HEK293 (cell line): ENCODE results near the gene SMPX.

Source experiments
- CTCF ChIA-PET: fragments of 350-600 bp; formaldehyde crosslinking; extraction: SDS; loops from one replicate; lab custom pipeline; 2021; ENCODE audit warnings: antibody characterized with exemption; lab: Yijun Ruan, JAX
- POLR2A ChIA-PET: fragments of 300-600 bp; formaldehyde crosslinking; extraction: SDS; loops from one replicate; lab custom pipeline; 2020; ENCODE audit warnings: antibody characterized with exemption, inconsistent platforms; lab: Yijun Ruan, JAX
- H3K27ac ChIP-seq: fragments of 200-500 bp; sonication (Bioruptor generic); 2 replicates; pipeline ENCODE4 v1.5.1; 2014; ENCODE audit warnings: low read depth, low read length, control low read depth, inconsistent platforms; ENCODE audit errors: extremely low read depth
- H3K36me3 ChIP-seq, 2 experiments: fragments of 200-500 bp in 1 of 2; sonication (Bioruptor generic) in 1 of 2; 1 replicate in 1 of 2; 2 replicates in 1 of 2; pipeline ENCODE4 v1.5.1; 2014 to 2017; ENCODE audit warnings: inconsistent platforms in 2 of 2, low read length in 2 of 2; ENCODE audit not compliant: control insufficient read depth in 2 of 2, insufficient read depth in 1 of 2
- H3K4me1 ChIP-seq: fragments of 200-500 bp; sonication (Bioruptor generic); 2 replicates; pipeline ENCODE4 v1.5.1; 2014; ENCODE audit warnings: mild to moderate bottlenecking, low read length, inconsistent platforms; ENCODE audit not compliant: control insufficient read depth, insufficient read depth
- H3K4me3 ChIP-seq: 2 replicates; pipeline ENCODE4 v1.5.1; 2011; ENCODE audit warnings: low read depth, mild to moderate bottlenecking, control low read depth, low read length, moderate library complexity
- H3K9me3 ChIP-seq: fragments of 200-500 bp; sonication (Bioruptor generic); 2 replicates; pipeline ENCODE4 v1.5.1; 2014; ENCODE audit warnings: low read depth, low read length, inconsistent platforms; ENCODE audit not compliant: control insufficient read depth, insufficient read depth
- BCL11A ChIP-seq: fragments of 450-650 bp; formaldehyde crosslinking; IDR thresholded peaks from 2 replicates; pipeline ENCODE4 v1.5.1; 2016; ENCODE audit warnings: low read depth, missing biosample characterization, missing genetic modification characterization
- HOXC10 ChIP-seq: sonication (generic); formaldehyde crosslinking; IDR thresholded peaks from 2 replicates; pipeline ENCODE4 v1.8.1; 2023; ENCODE audit warnings: mild to moderate bottlenecking, missing genetic modification reagents
- KLF9 ChIP-seq: fragments of 450-650 bp; formaldehyde crosslinking; IDR thresholded peaks from 2 replicates; pipeline ENCODE4 v1.5.1; 2016; ENCODE audit warnings: missing biosample characterization, missing genetic modification characterization, low read depth
- PATZ1 ChIP-seq: fragments of 450-650 bp; formaldehyde crosslinking; IDR thresholded peaks from 2 replicates; pipeline ENCODE4 v1.5.1; 2016; ENCODE audit warnings: missing biosample characterization, missing genetic modification characterization
- REST ChIP-seq: fragments of 450-650 bp; formaldehyde crosslinking; IDR thresholded peaks from 2 replicates; pipeline ENCODE4 v1.5.1; 2016; ENCODE audit warnings: missing biosample characterization, missing genetic modification characterization
- SETDB1 ChIP-seq: IDR thresholded peaks from one replicate; pipeline ENCODE4 v1.6.1; 2017; ENCODE audit warnings: mild to moderate bottlenecking, low read length, moderate library complexity, mixed read lengths; ENCODE audit not compliant: insufficient read length
- SP3 ChIP-seq: fragments of 450-650 bp; formaldehyde crosslinking; IDR thresholded peaks from 2 replicates; pipeline ENCODE4 v1.5.1; 2016; ENCODE audit warnings: missing biosample characterization, missing genetic modification characterization
- ZBTB44 ChIP-seq: fragments of 450-650 bp; IDR thresholded peaks from 2 replicates; pipeline ENCODE4 v1.5.1; 2018; ENCODE audit warnings: missing biosample characterization, mild to moderate bottlenecking, missing genetic modification characterization
- ZBTB48 ChIP-seq: fragments of 450-650 bp; formaldehyde crosslinking; IDR thresholded peaks from 2 replicates; pipeline ENCODE4 v1.5.1; 2016; ENCODE audit warnings: missing biosample characterization, missing genetic modification characterization
- ZNF157 ChIP-seq: fragments of 450-650 bp; formaldehyde crosslinking; IDR thresholded peaks from 2 replicates; pipeline ENCODE4 v1.5.1; 2016; ENCODE audit warnings: missing biosample characterization, missing genetic modification characterization
- ZNF175 ChIP-seq: fragments of 450-650 bp; formaldehyde crosslinking; IDR thresholded peaks from 2 replicates; pipeline ENCODE4 v1.5.1; 2016; ENCODE audit warnings: missing biosample characterization, missing genetic modification characterization
- ZNF211 ChIP-seq: fragments of 450-650 bp; formaldehyde crosslinking; IDR thresholded peaks from 2 replicates; pipeline ENCODE4 v1.5.1; 2016; ENCODE audit warnings: low read depth, missing biosample characterization, missing genetic modification characterization
- ZNF221 ChIP-seq: fragments of 450-650 bp; formaldehyde crosslinking; IDR thresholded peaks from 2 replicates; pipeline ENCODE4 v1.5.1; 2017; ENCODE audit warnings: missing biosample characterization, missing genetic modification characterization, borderline replicate concordance
- ZNF266 ChIP-seq: fragments of 450-650 bp; formaldehyde crosslinking; IDR thresholded peaks from 2 replicates; pipeline ENCODE4 v1.5.1; 2016; ENCODE audit warnings: missing biosample characterization, missing genetic modification characterization, low read depth
- ZNF302 ChIP-seq: fragments of 450-650 bp; formaldehyde crosslinking; IDR thresholded peaks from 2 replicates; pipeline ENCODE4 v1.5.1; 2016; ENCODE audit warnings: missing biosample characterization, missing genetic modification characterization, low read depth
- ZNF366 ChIP-seq: fragments of 450-650 bp; formaldehyde crosslinking; conservative IDR thresholded peaks from 2 replicates; pipeline ENCODE4 v1.5.1; 2016; ENCODE audit warnings: missing biosample characterization, missing genetic modification characterization
- ZNF513 ChIP-seq: fragments of 450-650 bp; IDR thresholded peaks from 2 replicates; pipeline ENCODE4 v1.5.1; 2018; ENCODE audit warnings: missing biosample characterization, missing genetic modification characterization
- ZNF610 ChIP-seq: fragments of 450-650 bp; formaldehyde crosslinking; IDR thresholded peaks from 2 replicates; pipeline ENCODE4 v1.5.1; 2016; ENCODE audit warnings: missing biosample characterization, missing genetic modification characterization, borderline replicate concordance
- ZNF639 ChIP-seq: fragments of 450-650 bp; formaldehyde crosslinking; IDR thresholded peaks from 2 replicates; pipeline ENCODE4 v1.5.1; 2016; ENCODE audit warnings: missing biosample characterization, missing genetic modification characterization
- ZNF654 ChIP-seq: fragments of 450-650 bp; formaldehyde crosslinking; IDR thresholded peaks from 2 replicates; pipeline ENCODE4 v1.5.1; 2016; ENCODE audit warnings: low read depth, missing biosample characterization, missing genetic modification characterization
- ZNF747 ChIP-seq: fragments of 450-650 bp; formaldehyde crosslinking; IDR thresholded peaks from 2 replicates; pipeline ENCODE4 v1.5.1; 2016; ENCODE audit warnings: missing biosample characterization, missing genetic modification characterization

The SMPX gene

GRCh38 chrX:21675931-21676330, 82.0 kb downstream of the SMPX start (continued):
- TF ChIP-seq ZNF513 (no peak), ZNF157 (tag by site-specific recombination) (no peak), KLF9 (no peak), SETDB1 (no peak), BCL11A (no peak), SP3 (tag by site-specific recombination) (no peak), REST (no peak)

- H3K9me3 ChIP-seq = no peaks in the 10 kb centered on the region
- TF ChIP-seq ZNF366 (peak; percentile 46), BCL11A (no peak), ZNF211 (tag by site-specific recombination) (no peak), KLF9 (no peak), ZNF747 (tag by site-specific recombination) (no peak), ZNF654 (tag by site-specific recombination) (no peak)
- no peaks in the 10 kb centered on the region for H3K4me1 ChIP-seq
- POLR2A ChIA-PET = no interaction called here
- no peak overlapping the region for H3K4me3 ChIP-seq
- CTCF ChIA-PET = no interaction called here
- no peaks in the 10 kb centered on the region for H3K36me3 ChIP-seq
- no peak overlapping the region for H3K27ac ChIP-seq
These were observed 83.3 kb downstream of the SMPX start for GRCh38 chrX:21674430-21675186.

- Histone ChIP-seq H3K4me3 (no peak overlapping the region), H3K9me3 (no peaks in the 10 kb centered on the region), H3K27ac (no peak overlapping the region), H3K4me1 (no peaks in the 10 kb centered on the region), H3K36me3 (no peaks in the 10 kb centered on the region)
- POLR2A ChIA-PET = no interaction called here
- CTCF ChIA-PET = no interaction called here
- TF ChIP-seq ZNF610 (tag by site-specific recombination) (no peak), ZNF221 (tag by site-specific recombination) (no peak), PATZ1 (tag by site-specific recombination) (no peak), ZBTB44 (tag by site-specific recombination) (no peak), HOXC10 (CRISPR knock-in tag) (no peak), ZNF302 (tag by site-specific recombination) (no peak), ZNF175 (tag by site-specific recombination) (no peak), ZBTB48 (no peak), ZNF639 (tag by site-specific recombination) (no peak), ZNF266 (no peak)
These were observed 91.2 kb downstream of the SMPX start for GRCh38 chrX:21666679-21667078.
